Measurements from ENCODE around the gene PLEKHN1.
"Not testable (repeated sequence)": the region's sequence is repeated elsewhere in the genome, so short reads cannot be mapped to it uniquely, and the experiment has no call there.

PLEKHN1 gene

GRCh38 chr1:943545-944340, 22.5 kb upstream of the PLEKHN1 start:
- no peak for DNase-seq

GRCh38 chr1:944341-945325, 21.6 kb upstream of the PLEKHN1 start:
- DNase-seq: no peak

GRCh38 chr1:945688-946556, 20.4 kb upstream of the PLEKHN1 start:
- DNase-seq: no peak

- not testable (repeated sequence) for DNase-seq
Measured at GRCh38 chr1:946811-947210, 19.5 kb upstream of the PLEKHN1 start.

- DNase-seq: no peak
Measured at GRCh38 chr1:947958-948357, 18.3 kb upstream of the PLEKHN1 start.

- DNase-seq: no peak
Measured at GRCh38 chr1:950268-950667, 16.0 kb upstream of the PLEKHN1 start.

GRCh38 chr1:950881-951280, 15.4 kb upstream of the PLEKHN1 start:
- no peak for DNase-seq

- DNase-seq: peak; percentile 31
Measured at GRCh38 chr1:951364-951763, 14.9 kb upstream of the PLEKHN1 start.

GRCh38 chr1:952201-952600, 14.1 kb upstream of the PLEKHN1 start:
- DNase-seq: no peak

GRCh38 chr1:952603-953002, 13.7 kb upstream of the PLEKHN1 start:
- DNase-seq: no peak

GRCh38 chr1:953524-954320, 12.6 kb upstream of the PLEKHN1 start:
- DNase-seq: no peak

GRCh38 chr1:954927-955326, 11.4 kb upstream of the PLEKHN1 start:
- no peak for DNase-seq

- no peak for DNase-seq
Measured at GRCh38 chr1:955474-955873, 10.8 kb upstream of the PLEKHN1 start.

GRCh38 chr1:956636-957035, 9.6 kb upstream of the PLEKHN1 start:
- DNase-seq: no peak

GRCh38 chr1:958823-959730, 7.2 kb upstream of the PLEKHN1 start, which contains the start of gene NOC2L:
Gene NOC2L, minus strand, starts transcription at chr1:959256. Its CDS starts 16 bp downstream, at chr1:959240.
- peak; percentile 95 for DNase-seq

- DNase-seq: no peak
Measured at GRCh38 chr1:959731-960362, 6.4 kb upstream of the PLEKHN1 start.

- peak; percentile 89 for DNase-seq
Measured at GRCh38 chr1:960363-961131, 5.7 kb upstream of the PLEKHN1 start, which contains the start of gene KLHL17. Gene KLHL17, plus strand, starts transcription at chr1:960584. Its CDS starts 110 bp downstream, at chr1:960694.

GRCh38 chr1:961132-961669, 5.1 kb upstream of the PLEKHN1 start:
- DNase-seq: no peak
